Liver (tissue), 9 donors: ENCODE measurements around the gene EEIG1. TPM values are rescaled to one million over a fixed set of nuclear protein-coding genes. Genes with fewer than 3 reads are reported as not detected.

Experiments
- DNase-seq: peaks from one replicate; pipeline ENCODE4 v3.0.0-alpha.2; 2017; ENCODE audit warnings: low spot score
- H3K27ac ChIP-seq, 2 donors: one replicate each; pipeline ENCODE4 v1.7.0; 2013; ENCODE audit warnings: inconsistent platforms in 2 of 2, low read length in 2 of 2, control low read depth in 1 of 2, low read depth in 1 of 2, mild to moderate bottlenecking in 1 of 2
- H3K27me3 ChIP-seq, 4 donors: one replicate each; pipeline versions ENCODE4 v1.6.1 to v1.7.0; 2013; ENCODE audit warnings: low read length in 3 of 4, inconsistent platforms in 1 of 4, mild to moderate bottlenecking in 1 of 4, moderate library complexity in 1 of 4; ENCODE audit not compliant: control insufficient read depth in 4 of 4, insufficient read depth in 4 of 4
- H3K36me3 ChIP-seq, 4 donors: one replicate each; pipeline versions ENCODE4 v1.6.1 to v1.7.0; 2013; ENCODE audit warnings: low read length in 3 of 4, mild to moderate bottlenecking in 3 of 4, low read depth in 1 of 4, moderate library complexity in 1 of 4; ENCODE audit not compliant: control insufficient read depth in 4 of 4, insufficient read depth in 3 of 4
- H3K4me1 ChIP-seq, 4 donors: one replicate each; pipeline versions ENCODE4 v1.6.1 to v1.7.0; 2013; ENCODE audit warnings: low read length in 3 of 4, mild to moderate bottlenecking in 3 of 4, moderate library complexity in 1 of 4; ENCODE audit not compliant: control insufficient read depth in 4 of 4, insufficient read depth in 4 of 4
- H3K4me3 ChIP-seq, 3 donors: one replicate each; pipeline versions ENCODE4 v1.6.1 to v1.7.0; 2013; ENCODE audit warnings: low read length in 3 of 3, control low read depth in 1 of 3, low read depth in 1 of 3, mild to moderate bottlenecking in 1 of 3
- H3K9ac ChIP-seq, 2 donors: one replicate each; pipeline ENCODE4 v1.7.0; 2013; ENCODE audit warnings: low read length in 2 of 2, mild to moderate bottlenecking in 2 of 2, moderate library complexity in 2 of 2, control low read depth in 1 of 2, low read depth in 1 of 2
- H3K9me3 ChIP-seq, 4 donors: one replicate each; pipeline versions ENCODE4 v1.6.1 to v1.7.0; 2013; ENCODE audit warnings: low read length in 3 of 4; ENCODE audit not compliant: control insufficient read depth in 4 of 4
- EGR1 ChIP-seq, 2 donors: IDR thresholded peaks; 2 replicates each; pipeline ENCODE4 v1.6.1; 2016 to 2018; ENCODE audit warnings: antibody characterized with exemption in 2 of 2, low read depth in 2 of 2
- FOXA1 ChIP-seq: IDR thresholded peaks from 2 replicates; pipeline ENCODE4 v1.6.1; 2016; ENCODE audit warnings: antibody characterized with exemption
- FOXA2 ChIP-seq: IDR thresholded peaks from 2 replicates; pipeline ENCODE4 v1.6.1; 2016; ENCODE audit warnings: antibody characterized with exemption
- GABPA ChIP-seq, 2 donors: IDR thresholded peaks in 1 of 2; conservative IDR thresholded peaks in 1 of 2; 2 replicates each; pipeline ENCODE4 v1.6.1; 2016; ENCODE audit warnings: antibody characterized with exemption in 2 of 2, mild to moderate bottlenecking in 1 of 2, moderate library complexity in 1 of 2
- HNF4A ChIP-seq, 2 donors: conservative IDR thresholded peaks; 2 replicates each; pipeline ENCODE4 v1.6.1; 2016; ENCODE audit warnings: antibody characterized with exemption in 2 of 2, mild to moderate bottlenecking in 2 of 2
- JUND ChIP-seq, 2 donors: IDR thresholded peaks; 2 replicates each; pipeline ENCODE4 v1.6.1; 2016; ENCODE audit warnings: antibody characterized with exemption in 2 of 2
- NR2F2 ChIP-seq: IDR thresholded peaks from 2 replicates; pipeline ENCODE4 v1.6.1; 2016; ENCODE audit warnings: antibody characterized with exemption
- RAD21 ChIP-seq, 2 donors: IDR thresholded peaks; 2 replicates each; pipeline ENCODE4 v1.6.1; 2016; ENCODE audit warnings: antibody characterized with exemption in 2 of 2, mild to moderate bottlenecking in 2 of 2
- RXRA ChIP-seq, 2 donors: IDR thresholded peaks; 2 replicates each; pipeline ENCODE4 v1.6.1; 2017 to 2018; ENCODE audit warnings: antibody characterized with exemption in 2 of 2, mild to moderate bottlenecking in 1 of 2
- SP1 ChIP-seq: IDR thresholded peaks from 2 replicates; pipeline ENCODE4 v1.6.1; 2018; ENCODE audit warnings: antibody characterized with exemption, mild to moderate bottlenecking
- TAF1 ChIP-seq: conservative IDR thresholded peaks from 2 replicates; pipeline ENCODE4 v1.6.1; 2016; ENCODE audit warnings: antibody characterized with exemption, mild to moderate bottlenecking
- YY1 ChIP-seq: IDR thresholded peaks from 2 replicates; pipeline ENCODE4 v1.6.1; 2016; ENCODE audit warnings: antibody characterized with exemption, mild to moderate bottlenecking
- WGBS: extraction: QIAGEN DNeasy Blood & Tissue Kit; methylation state at CpG from one replicate; pipeline ENCODE4 v1.1.7; 2013; 5-methylcytosine and 5-hydroxymethylcytosine counted together
- polyA plus RNA-seq, 2 donors: library from polyadenylated mRNA; stranded (reverse) in 1 of 2; unstranded in 1 of 2; fragments of 200-250 nt in 1 of 2; fragments of >200 nt in 1 of 2; fragmentation: Nextera tagmentation in 1 of 2; extraction: Ambion mirVana in 1 of 2; gene quantifications; one replicate each; pipeline versions ENCODE4 v1.2.1 to v1.2.3, GENCODE V29; 2013 to 2015
- total RNA-seq, 2 donors: library from RNA; depleted of rRNA; stranded (reverse); fragments of >200 nt; gene quantifications; one replicate each; pipeline ENCODE4 v1.2.3, GENCODE V29; 2014
- TF ChIP-seq, protein P1 (sequence below): IDR thresholded peaks from 2 replicates; pipeline ENCODE4 v1.6.1; 2016; ENCODE audit warnings: antibody characterized with exemption, mild to moderate bottlenecking
- donor health status: healthy.
- donor health status: healthy.
- donor health status: healthy.
- donor health status: healthy.
- donor health status: healthy.

EEIG1 gene
- total and polyA plus RNA-seq, 4 donors, result 4.9 to 14.3 (median 8.9) TPM

DNA sequence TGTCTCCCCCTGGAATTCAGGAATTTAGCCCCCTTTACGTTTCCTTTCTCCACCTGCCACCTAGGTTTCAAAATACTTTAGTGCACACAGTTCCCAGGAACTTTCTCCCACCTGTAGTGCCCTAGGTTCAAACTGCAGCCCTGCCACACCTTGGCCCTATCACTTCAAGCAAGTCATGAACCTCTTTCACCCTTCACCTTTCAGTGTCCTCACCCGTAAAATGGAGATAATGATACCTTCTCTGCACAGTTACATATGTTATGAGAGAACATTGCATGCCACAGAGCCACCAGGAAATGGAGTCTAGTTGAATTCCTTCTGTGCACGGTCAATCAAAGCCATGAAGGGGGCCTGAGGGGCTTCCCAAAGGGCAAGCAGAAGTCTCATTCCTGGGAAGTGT is 9.8 kb upstream of the EEIG1 start:
- Histone ChIP-seq H3K27me3 (no peaks in the 10 kb centered on the region), H3K4me3 (no peak overlapping the region), H3K4me1 (peaks cover 14 to 51% (median 37%) of the 10 kb centered on the region in 4 donors), H3K9ac (no peak overlapping the region), H3K36me3 (no peaks in the 10 kb centered on the region), H3K9me3 (no peaks in the 10 kb centered on the region), H3K27ac (peak overlapping the region; percentile 66 to 79)
- no peak for DNase-seq
- TF ChIP-seq NR2F2 (no peak), RXRA (IDR thresholded peaks at IDR 0.05) (no peak), HNF4A (conservative IDR thresholded peaks at IDR 0.05) (no peak), FOXA1 (no peak), FOXA2 (no peak), JUND (IDR thresholded peaks at IDR 0.05) (no peak)
- TF ChIP-seq, protein P1, sequence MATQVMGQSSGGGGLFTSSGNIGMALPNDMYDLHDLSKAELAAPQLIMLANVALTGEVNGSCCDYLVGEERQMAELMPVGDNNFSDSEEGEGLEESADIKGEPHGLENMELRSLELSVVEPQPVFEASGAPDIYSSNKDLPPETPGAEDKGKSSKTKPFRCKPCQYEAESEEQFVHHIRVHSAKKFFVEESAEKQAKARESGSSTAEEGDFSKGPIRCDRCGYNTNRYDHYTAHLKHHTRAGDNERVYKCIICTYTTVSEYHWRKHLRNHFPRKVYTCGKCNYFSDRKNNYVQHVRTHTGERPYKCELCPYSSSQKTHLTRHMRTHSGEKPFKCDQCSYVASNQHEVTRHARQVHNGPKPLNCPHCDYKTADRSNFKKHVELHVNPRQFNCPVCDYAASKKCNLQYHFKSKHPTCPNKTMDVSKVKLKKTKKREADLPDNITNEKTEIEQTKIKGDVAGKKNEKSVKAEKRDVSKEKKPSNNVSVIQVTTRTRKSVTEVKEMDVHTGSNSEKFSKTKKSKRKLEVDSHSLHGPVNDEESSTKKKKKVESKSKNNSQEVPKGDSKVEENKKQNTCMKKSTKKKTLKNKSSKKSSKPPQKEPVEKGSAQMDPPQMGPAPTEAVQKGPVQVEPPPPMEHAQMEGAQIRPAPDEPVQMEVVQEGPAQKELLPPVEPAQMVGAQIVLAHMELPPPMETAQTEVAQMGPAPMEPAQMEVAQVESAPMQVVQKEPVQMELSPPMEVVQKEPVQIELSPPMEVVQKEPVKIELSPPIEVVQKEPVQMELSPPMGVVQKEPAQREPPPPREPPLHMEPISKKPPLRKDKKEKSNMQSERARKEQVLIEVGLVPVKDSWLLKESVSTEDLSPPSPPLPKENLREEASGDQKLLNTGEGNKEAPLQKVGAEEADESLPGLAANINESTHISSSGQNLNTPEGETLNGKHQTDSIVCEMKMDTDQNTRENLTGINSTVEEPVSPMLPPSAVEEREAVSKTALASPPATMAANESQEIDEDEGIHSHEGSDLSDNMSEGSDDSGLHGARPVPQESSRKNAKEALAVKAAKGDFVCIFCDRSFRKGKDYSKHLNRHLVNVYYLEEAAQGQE, result no peak
- 47% methylated on average over 3 of the region's 3 CpGs for WGBS

DNA sequence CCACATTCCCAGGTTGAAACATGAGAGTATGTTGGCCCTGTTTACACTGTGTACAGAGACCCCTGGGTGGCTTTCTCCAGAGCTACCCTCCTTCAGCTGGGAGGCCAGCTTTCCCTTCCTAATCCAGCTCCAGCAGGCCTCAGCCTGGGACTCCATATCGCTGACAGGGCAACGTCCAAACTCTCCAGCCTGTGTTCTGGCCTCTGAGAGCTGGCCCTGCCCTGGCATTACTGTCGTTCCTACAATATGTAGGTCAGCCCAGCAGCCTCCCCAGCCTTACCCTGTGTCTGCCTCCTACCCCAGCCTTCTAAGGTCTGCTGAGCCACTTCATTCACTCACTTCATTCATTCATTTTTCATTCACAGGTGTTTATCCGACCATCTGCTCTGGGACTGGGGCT is 8.3 kb upstream of the EEIG1 start:
- Histone ChIP-seq H3K4me3 (no peak overlapping the region), H3K9me3 (no peaks in the 10 kb centered on the region), H3K27me3 (no peaks in the 10 kb centered on the region), H3K27ac (peak overlapping the region; percentile 92 to 96), H3K9ac (peak overlapping the region; percentile 3 to 26), H3K36me3 (no peaks in the 10 kb centered on the region), H3K4me1 (peaks cover 14 to 51% (median 37%) of the 10 kb centered on the region in 4 donors)
- no peak for TF ChIP-seq FOXA2
- TF ChIP-seq EGR1 (IDR thresholded peaks at IDR 0.05; ENCODE audit: low read depth in 2 of 2), result no peak
- TF ChIP-seq SP1, result peak; percentile 77
- TF ChIP-seq FOXA1, result no peak
- TF ChIP-seq GABPA (IDR thresholded peaks at IDR 0.05 in 1 of 2, conservative IDR thresholded peaks at IDR 0.05 in 1 of 2), result no peak
- no peak for TF ChIP-seq JUND (IDR thresholded peaks at IDR 0.05)
- TF ChIP-seq, protein P1, result no peak
- peak; percentile 25 for TF ChIP-seq YY1
- TF ChIP-seq RAD21 (IDR thresholded peaks at IDR 0.05), result no peak
- TF ChIP-seq RXRA (IDR thresholded peaks at IDR 0.05), result peak in 1 of 2 donors; percentile 54
- peak; percentile 66 to 67 for TF ChIP-seq HNF4A (conservative IDR thresholded peaks at IDR 0.05)
- TF ChIP-seq TAF1, result no peak
- WGBS, result 41% methylated on average over 4 of the region's 4 CpGs
- DNase-seq, result no peak
